HepG2 (cell line): ENCODE measurements around the gene SEMA3G. TPM values are rescaled to one million over a fixed set of nuclear protein-coding genes. Genes with fewer than 3 reads are reported as not detected.

Experiments used
- ATF2 ChIP-seq: sonication (generic); formaldehyde crosslinking; IDR thresholded peaks from 2 replicates; pipeline ENCODE4 v1.4.0; 2020; ENCODE audit warnings: missing genetic modification reagents
- CERS6 ChIP-seq: sonication (generic); formaldehyde crosslinking; IDR thresholded peaks from 2 replicates; pipeline ENCODE4 v1.5.0; 2020; ENCODE audit warnings: missing genetic modification reagents
- CSRNP2 ChIP-seq: sonication (generic); formaldehyde crosslinking; conservative IDR thresholded peaks from 2 replicates; pipeline ENCODE4 v1.8.0; 2022; ENCODE audit warnings: low read depth, missing genetic modification reagents
- DMAP1 ChIP-seq: IDR thresholded peaks from 2 replicates; pipeline ENCODE4 v1.6.1; 2016
- E2F5 ChIP-seq: sonication (generic); formaldehyde crosslinking; conservative IDR thresholded peaks from 2 replicates; pipeline ENCODE4 v1.4.0; 2020; ENCODE audit warnings: missing genetic modification reagents
- FOXK2 ChIP-seq: fragments of 450-650 bp; IDR thresholded peaks from 2 replicates; pipeline ENCODE4 v1.6.1; 2016
- IKZF1 ChIP-seq: fragments of 450-650 bp; IDR thresholded peaks from 2 replicates; pipeline ENCODE4 v1.7.1; 2016
- NFE2L2 ChIP-seq: fragments of 150-350 bp; IDR thresholded peaks from 2 replicates; pipeline ENCODE4 v1.6.1; 2014; ENCODE audit warnings: low read length
- NFYB ChIP-seq: sonication (generic); formaldehyde crosslinking; IDR thresholded peaks from 2 replicates; pipeline ENCODE4 v1.4.0; 2020; ENCODE audit warnings: missing genetic modification reagents
- NR0B2 ChIP-seq: sonication (generic); formaldehyde crosslinking; IDR thresholded peaks from 2 replicates; pipeline ENCODE4 v1.4.0; 2020; ENCODE audit warnings: mild to moderate bottlenecking, missing genetic modification reagents
- PRDM4 ChIP-seq: sonication (generic); formaldehyde crosslinking; IDR thresholded peaks from 2 replicates; pipeline ENCODE4 v1.9.0; 2021; ENCODE audit warnings: missing genetic modification reagents, borderline replicate concordance
- SALL1 ChIP-seq: sonication (generic); formaldehyde crosslinking; IDR thresholded peaks from 2 replicates; pipeline ENCODE4 v1.8.0; 2022; ENCODE audit warnings: mild to moderate bottlenecking, missing genetic modification reagents
- TCF7 ChIP-seq: sonication (generic); IDR thresholded peaks from 2 replicates; pipeline ENCODE4 v1.6.1; 2016; ENCODE audit warnings: antibody characterized with exemption, low read depth
- TEF ChIP-seq: sonication (generic); formaldehyde crosslinking; IDR thresholded peaks from 2 replicates; pipeline ENCODE4 v1.5.0; 2020; ENCODE audit warnings: missing genetic modification reagents
- TP53 ChIP-seq: sonication (generic); formaldehyde crosslinking; conservative IDR thresholded peaks from 2 replicates; pipeline ENCODE4 v1.4.0; 2020; ENCODE audit warnings: missing genetic modification reagents
- ZNF331 ChIP-seq: sonication (generic); formaldehyde crosslinking; IDR thresholded peaks from 2 replicates; pipeline ENCODE4 v1.4.0; 2020; ENCODE audit warnings: missing genetic modification reagents
- ZNF343 ChIP-seq: sonication (generic); formaldehyde crosslinking; IDR thresholded peaks from 2 replicates; pipeline ENCODE4 v1.4.0; 2020; ENCODE audit warnings: mild to moderate bottlenecking, missing genetic modification reagents
- ZNF460 ChIP-seq: sonication (generic); formaldehyde crosslinking; IDR thresholded peaks from 2 replicates; pipeline ENCODE4 v1.5.1; 2020; ENCODE audit warnings: missing genetic modification reagents, mild to moderate bottlenecking, borderline replicate concordance
- ZNF672 ChIP-seq: sonication (generic); formaldehyde crosslinking; IDR thresholded peaks from 2 replicates; pipeline ENCODE4 v1.8.1; 2022; ENCODE audit warnings: missing genetic modification reagents
- ZNF674 ChIP-seq: sonication (generic); formaldehyde crosslinking; IDR thresholded peaks from 2 replicates; pipeline ENCODE4 v1.5.0; 2020; ENCODE audit warnings: low read depth, mild to moderate bottlenecking, missing genetic modification reagents
- ZNF709 ChIP-seq: sonication (generic); formaldehyde crosslinking; IDR thresholded peaks from 2 replicates; pipeline ENCODE4 v1.5.0; 2020; ENCODE audit warnings: mild to moderate bottlenecking, missing genetic modification reagents
- ZNF775 ChIP-seq: sonication (generic); formaldehyde crosslinking; IDR thresholded peaks from 2 replicates; pipeline ENCODE4 v1.4.0; 2020; ENCODE audit warnings: missing genetic modification reagents, mild to moderate bottlenecking, moderate library complexity, borderline replicate concordance
- polyA plus RNA-seq, 8 experiments: library from polyadenylated mRNA; depleted of rRNA in 3 of 8; stranded (reverse) in 7 of 8; unstranded in 1 of 8; fragments of >200 nt; fragmentation: Illumina TruSeq in 4 of 8; extraction: Trizol in 4 of 8; gene quantifications; 2 replicates each; pipeline versions ENCODE4 v1.2.1 to v1.2.3, GENCODE V29; 2011 to 2016; ENCODE audit warnings: low read depth in 4 of 8, missing spikeins in 1 of 8, mixed read lengths in 1 of 8; ENCODE audit not compliant: insufficient read depth in 1 of 8
- total RNA-seq, 5 experiments: library from RNA; depleted of rRNA; stranded (reverse); fragments of >200 nt; fragmentation: Illumina TruSeq; extraction: Trizol; gene quantifications; 2 replicates each; pipeline ENCODE4 v1.2.3, GENCODE V29; 2016; ENCODE audit warnings: low read depth in 1 of 5

Gene SEMA3G
- total and polyA plus RNA-seq, 2 of the 13 experiments (the other 11 are each of a cell fraction or from before 2014, with no cell fraction given), result 6.1 to 8.3 TPM

- TF ChIP-seq IKZF1 (no peak), FOXK2 (no peak), ZNF709 (CRISPR knock-in tag) (0 out of 2 replicates have a peak, but pooled peaks have one; percentile 43), ZNF343 (CRISPR knock-in tag) (no peak), ZNF460 (CRISPR knock-in tag) (no peak), E2F5 (no peak), CSRNP2 (CRISPR knock-in tag) (no peak; the same call in 1 of the 2 replicates), SALL1 (CRISPR knock-in tag) (peak; percentile 88), NFE2L2 (no peak), ZNF331 (CRISPR knock-in tag) (no peak), TP53 (CRISPR knock-in tag) (no peak), ZNF775 (no peak), TEF (CRISPR knock-in tag) (0 out of 2 replicates have a peak, but pooled peaks have one; percentile 42), NFYB (CRISPR knock-in tag) (peak; percentile 60; the same call in 1 of the 2 replicates), NR0B2 (CRISPR knock-in tag) (no peak), TCF7 (no peak), PRDM4 (CRISPR knock-in tag) (no peak), CERS6 (CRISPR knock-in tag) (no peak), ATF2 (CRISPR knock-in tag) (0 out of 2 replicates have a peak, but pooled peaks have one; percentile 37), ZNF672 (CRISPR knock-in tag) (no peak; the same call in 1 of the 2 replicates), DMAP1 (peak; percentile 76), ZNF674 (CRISPR knock-in tag) (no peak)
Observed at GRCh38 chr3:52455283-52456168, 10.6 kb upstream of the SEMA3G start, which contains the start of gene NISCH (continued).
